Colonic mucosa (tissue), 4 donors: ENCODE results near the gene FMO5. TPM values are rescaled to one million over a fixed set of nuclear protein-coding genes. Genes with fewer than 3 reads are reported as not detected.
A peak's percentile ranks its signal among the peaks of the same experiment; 100 is the strongest.

Source experiments
- DNase-seq: peaks from one replicate; pipeline ENCODE4 v3.0.0-alpha.2; 2020
- H3K27ac ChIP-seq: fragments of 200-600 bp; one replicate; pipeline ENCODE4 v1.8.0; 2021
- H3K27me3 ChIP-seq: fragments of 200-600 bp; one replicate; pipeline ENCODE4 v1.8.0; 2021
- H3K36me3 ChIP-seq: fragments of 200-600 bp; one replicate; pipeline ENCODE4 v1.8.0; 2021
- H3K4me1 ChIP-seq: fragments of 200-600 bp; one replicate; pipeline ENCODE4 v1.8.0; 2021; ENCODE audit warnings: mild to moderate bottlenecking
- H3K4me3 ChIP-seq: fragments of 200-600 bp; one replicate; pipeline ENCODE4 v1.8.0; 2021
- H3K9ac ChIP-seq, 2 donors: one replicate each; pipeline ENCODE4 v1.7.0; 2013; ENCODE audit warnings: control low read depth in 2 of 2, low read depth in 2 of 2, low read length in 2 of 2
- H3K9me3 ChIP-seq: fragments of 200-600 bp; one replicate; pipeline ENCODE4 v1.8.0; 2021
- CTCF ChIP-seq: fragments of 200-600 bp; IDR thresholded peaks from one replicate; pipeline ENCODE4 v1.8.0; 2022; ENCODE audit warnings: antibody characterized with exemption, mild to moderate bottlenecking
- intact Hi-C: fragments of 100-400 bp; cut with DNase I; formaldehyde crosslinking; loops from one replicate; pipeline ENCODE4 v1.14.1; 2022
- total RNA-seq, 2 donors: library from RNA; stranded (reverse); fragmentation: NEBNext Ultra II Directional in 1 of 2; extraction: Animal tissue kit (Norgen Biotek cat#: 25700) in 1 of 2; gene quantifications; one replicate each; pipeline ENCODE4 v1.2.1, GENCODE V29; 2021
- donor health status: healthy.
- donor health status: DM: no; HTN: no; CAD: no.
- donor health status: DM: no; HTN: no; CAD: no.

Gene FMO5
- total RNA-seq, 2 donors from 2014 or later, result 22.9 to 65.6 TPM

DNA sequence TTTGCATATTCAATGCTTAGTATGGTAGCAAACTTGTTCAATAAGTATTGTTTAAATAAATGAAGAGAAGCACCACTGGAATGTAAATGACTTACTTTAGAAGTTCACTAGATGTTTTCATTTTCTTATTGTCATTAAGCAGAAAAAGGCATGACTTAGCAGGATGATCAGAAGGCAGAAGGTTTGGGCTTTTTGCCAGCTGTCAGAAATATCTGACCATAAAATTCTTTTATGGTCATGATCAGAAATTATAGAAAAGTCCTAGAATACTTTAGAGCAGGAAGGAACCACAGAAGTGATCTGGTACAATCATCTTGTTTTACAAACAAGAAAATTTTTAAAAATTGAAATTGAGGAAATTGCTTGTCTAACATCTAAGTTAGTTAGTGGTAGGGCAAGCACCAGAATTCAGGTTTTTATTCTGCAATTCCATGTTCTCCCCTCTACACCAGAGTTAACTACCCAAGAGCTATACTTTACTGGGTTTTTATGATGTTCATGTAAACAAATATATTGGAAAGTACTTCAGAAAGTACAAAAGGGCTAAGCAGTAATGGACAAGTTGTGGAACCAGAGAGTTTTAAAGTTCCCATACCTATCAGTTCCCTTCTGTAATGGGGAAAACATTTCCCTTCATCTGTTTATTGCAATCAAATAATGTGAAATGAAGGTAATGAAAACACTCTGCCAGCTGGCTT is 10.1 kb downstream of the FMO5 start:
- Histone ChIP-seq H3K4me1 (no peaks in the 10 kb centered on the region), H3K27me3 (no peaks in the 10 kb centered on the region), H3K9ac (peak overlapping the region in 1 of 2 donors; percentile 41), H3K4me3 (no peak overlapping the region), H3K9me3 (no peaks in the 10 kb centered on the region), H3K27ac (peak overlapping the region; percentile 51), H3K36me3 (no peaks in the 10 kb centered on the region)
- intact Hi-C loops, result no loop called here
- no peak for TF ChIP-seq CTCF
- DNase-seq, result no peak

GRCh38 chr1:147214325-147214724 is 10.8 kb downstream of the FMO5 start:
- H3K36me3 ChIP-seq, result no peaks in the 10 kb centered on the region

DNA sequence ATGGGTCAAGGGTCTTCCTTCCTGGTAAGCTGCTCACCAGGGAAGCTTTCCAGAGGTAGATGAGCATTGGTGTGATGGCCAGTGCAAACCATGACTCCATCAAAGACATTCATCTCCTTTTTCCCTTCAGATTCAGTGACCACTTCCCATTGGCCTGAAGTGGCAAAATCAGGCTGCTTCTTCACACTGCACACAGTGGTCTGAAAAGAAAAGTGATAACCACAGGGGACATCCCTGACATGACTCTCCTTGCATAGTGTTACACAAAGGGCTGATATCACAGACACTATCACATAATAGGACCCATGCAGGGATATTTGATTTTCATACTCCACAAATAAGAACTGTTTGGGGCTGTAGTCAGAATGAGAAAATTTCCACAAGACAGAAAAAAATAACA is 11.9 kb downstream of the FMO5 start:
- no peak for DNase-seq
- no peaks in the 10 kb centered on the region for H3K27me3 ChIP-seq
- no peak overlapping the region for H3K27ac ChIP-seq
- no peak overlapping the region for H3K9ac ChIP-seq
- intact Hi-C loops, result no loop called here
- H3K9me3 ChIP-seq, result no peaks in the 10 kb centered on the region
- no peaks in the 10 kb centered on the region for H3K4me1 ChIP-seq
- H3K36me3 ChIP-seq, result no peaks in the 10 kb centered on the region
- H3K4me3 ChIP-seq, result no peak overlapping the region
- no peak for TF ChIP-seq CTCF

More at GRCh38 chr1:147214325-147214724, 10.8 kb downstream of the FMO5 start:
- no peak overlapping the region for H3K9ac ChIP-seq
- intact Hi-C loops, result no loop called here
- no peak for DNase-seq
- no peaks in the 10 kb centered on the region for H3K27me3 ChIP-seq
- H3K4me1 ChIP-seq, result no peaks in the 10 kb centered on the region
- no peak overlapping the region for H3K4me3 ChIP-seq
- H3K27ac ChIP-seq, result no peak overlapping the region
- no peak for TF ChIP-seq CTCF
- H3K9me3 ChIP-seq, result no peaks in the 10 kb centered on the region

DNA sequence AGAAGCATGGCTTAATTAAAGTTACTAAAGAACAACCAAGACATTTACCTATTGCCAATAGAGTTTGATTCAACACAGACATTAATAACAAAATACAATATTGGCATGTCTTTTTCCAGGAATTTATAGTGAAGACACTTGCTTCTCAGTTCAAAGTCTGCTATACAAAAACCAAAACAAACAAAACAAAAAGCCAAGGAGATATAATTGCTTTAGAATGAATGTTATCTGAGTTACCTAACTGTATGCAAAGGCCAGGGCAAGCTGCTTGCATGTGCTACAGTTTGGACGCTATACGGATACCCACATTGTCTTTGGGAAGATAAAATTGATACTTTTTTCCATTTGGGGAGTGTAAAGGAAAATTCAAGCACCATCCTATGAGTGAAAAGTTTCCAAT is 13.6 kb downstream of the FMO5 start:
- intact Hi-C loops, result no loop called here
- Histone ChIP-seq H3K27me3 (no peaks in the 10 kb centered on the region), H3K27ac (no peak overlapping the region), H3K4me3 (no peak overlapping the region), H3K36me3 (no peaks in the 10 kb centered on the region), H3K9ac (no peak overlapping the region), H3K4me1 (no peaks in the 10 kb centered on the region), H3K9me3 (no peaks in the 10 kb centered on the region)
- DNase-seq, result no peak
- no peak for TF ChIP-seq CTCF

DNA sequence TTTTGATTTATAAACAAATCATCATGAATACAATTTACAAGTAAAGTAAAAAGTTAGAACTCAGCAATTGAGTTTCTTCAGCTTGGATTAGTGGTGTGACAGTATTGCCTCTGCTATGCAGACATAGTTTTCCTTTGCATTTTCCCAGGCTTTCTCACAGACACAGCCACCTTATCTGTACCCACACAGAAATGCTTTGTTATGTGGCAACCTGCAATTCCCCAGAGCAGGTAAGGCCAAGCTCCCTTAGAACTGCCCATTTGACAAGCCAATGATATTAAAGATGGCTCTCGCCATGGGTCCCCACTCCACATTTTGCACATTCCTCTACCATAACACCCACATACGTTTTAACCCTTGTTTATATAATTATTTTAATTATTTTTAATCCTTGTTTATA is 14.2 kb downstream of the FMO5 start:
- DNase-seq, result no peak
- H3K27ac ChIP-seq, result no peak overlapping the region
- no peak overlapping the region for H3K4me3 ChIP-seq
- no peak overlapping the region for H3K9ac ChIP-seq
- intact Hi-C loops, result no loop called here
- no peaks in the 10 kb centered on the region for H3K27me3 ChIP-seq
- H3K4me1 ChIP-seq, result no peaks in the 10 kb centered on the region
- no peaks in the 10 kb centered on the region for H3K36me3 ChIP-seq
- no peaks in the 10 kb centered on the region for H3K9me3 ChIP-seq
- no peak for TF ChIP-seq CTCF
